HepG2 (cell line): ENCODE results near the gene TBX21. TPM values are rescaled to one million over a fixed set of nuclear protein-coding genes. Genes with fewer than 3 reads are reported as not detected.

Experiments used
- DMTF1 ChIP-seq: sonication (generic); formaldehyde crosslinking; IDR thresholded peaks from 2 replicates; pipeline ENCODE4 v1.4.0; 2020; ENCODE audit warnings: mild to moderate bottlenecking, missing genetic modification reagents
- JUN ChIP-seq: sonication (generic); formaldehyde crosslinking; IDR thresholded peaks from 2 replicates; pipeline ENCODE4 v1.4.0; 2020; ENCODE audit warnings: mild to moderate bottlenecking, missing genetic modification reagents
- KLF9 ChIP-seq: IDR thresholded peaks from 2 replicates; pipeline ENCODE4 v1.6.1; 2016; ENCODE audit warnings: low read depth
- NCOA1 ChIP-seq: sonication (generic); formaldehyde crosslinking; IDR thresholded peaks from 2 replicates; pipeline ENCODE4 v1.9.0; 2021; ENCODE audit warnings: missing genetic modification reagents
- POLR2A ChIP-seq, 2 experiments: IDR thresholded peaks; 2 replicates each; pipeline ENCODE4 v1.6.1; 2011; ENCODE audit warnings: low read depth in 2 of 2, low read length in 2 of 2, mild to moderate bottlenecking in 1 of 2, moderate library complexity in 1 of 2; ENCODE audit not compliant: insufficient read depth in 1 of 2
- RFXAP ChIP-seq: sonication (generic); formaldehyde crosslinking; IDR thresholded peaks from 2 replicates; pipeline ENCODE4 v1.4.0; 2020; ENCODE audit warnings: missing genetic modification reagents, borderline replicate concordance
- ZNF589 ChIP-seq: sonication (generic); formaldehyde crosslinking; conservative IDR thresholded peaks from 2 replicates; pipeline ENCODE4 v1.8.0; 2022; ENCODE audit warnings: mild to moderate bottlenecking, moderate library complexity, missing genetic modification reagents
- ZNF597 ChIP-seq: sonication (generic); formaldehyde crosslinking; IDR thresholded peaks from 2 replicates; pipeline ENCODE4 v1.5.0; 2020; ENCODE audit warnings: missing genetic modification reagents
- polyA plus RNA-seq, 8 experiments: library from polyadenylated mRNA; depleted of rRNA in 3 of 8; stranded (reverse) in 7 of 8; unstranded in 1 of 8; fragments of >200 nt; fragmentation: Illumina TruSeq in 4 of 8; extraction: Trizol in 4 of 8; gene quantifications; 2 replicates each; pipeline versions ENCODE4 v1.2.1 to v1.2.3, GENCODE V29; 2011 to 2016; ENCODE audit warnings: low read depth in 4 of 8, missing spikeins in 1 of 8, mixed read lengths in 1 of 8; ENCODE audit not compliant: insufficient read depth in 1 of 8
- total RNA-seq, 5 experiments: library from RNA; depleted of rRNA; stranded (reverse); fragments of >200 nt; fragmentation: Illumina TruSeq; extraction: Trizol; gene quantifications; 2 replicates each; pipeline ENCODE4 v1.2.3, GENCODE V29; 2016; ENCODE audit warnings: low read depth in 1 of 5
- TF ChIP-seq, protein P1 (sequence below): sonication (generic); formaldehyde crosslinking; IDR thresholded peaks from 2 replicates; pipeline ENCODE4 v1.4.0; 2020; ENCODE audit warnings: mild to moderate bottlenecking, missing genetic modification reagents, borderline replicate concordance
- TF ChIP-seq, protein P2 (sequence below): sonication (generic); formaldehyde crosslinking; IDR thresholded peaks from 2 replicates; pipeline ENCODE4 v1.4.0; 2020; ENCODE audit warnings: missing genetic modification reagents

Gene TBX21
- total and polyA plus RNA-seq, 2 of the 13 experiments (the other 11 are each of a cell fraction or from before 2014, with no cell fraction given), result not detected

DNA sequence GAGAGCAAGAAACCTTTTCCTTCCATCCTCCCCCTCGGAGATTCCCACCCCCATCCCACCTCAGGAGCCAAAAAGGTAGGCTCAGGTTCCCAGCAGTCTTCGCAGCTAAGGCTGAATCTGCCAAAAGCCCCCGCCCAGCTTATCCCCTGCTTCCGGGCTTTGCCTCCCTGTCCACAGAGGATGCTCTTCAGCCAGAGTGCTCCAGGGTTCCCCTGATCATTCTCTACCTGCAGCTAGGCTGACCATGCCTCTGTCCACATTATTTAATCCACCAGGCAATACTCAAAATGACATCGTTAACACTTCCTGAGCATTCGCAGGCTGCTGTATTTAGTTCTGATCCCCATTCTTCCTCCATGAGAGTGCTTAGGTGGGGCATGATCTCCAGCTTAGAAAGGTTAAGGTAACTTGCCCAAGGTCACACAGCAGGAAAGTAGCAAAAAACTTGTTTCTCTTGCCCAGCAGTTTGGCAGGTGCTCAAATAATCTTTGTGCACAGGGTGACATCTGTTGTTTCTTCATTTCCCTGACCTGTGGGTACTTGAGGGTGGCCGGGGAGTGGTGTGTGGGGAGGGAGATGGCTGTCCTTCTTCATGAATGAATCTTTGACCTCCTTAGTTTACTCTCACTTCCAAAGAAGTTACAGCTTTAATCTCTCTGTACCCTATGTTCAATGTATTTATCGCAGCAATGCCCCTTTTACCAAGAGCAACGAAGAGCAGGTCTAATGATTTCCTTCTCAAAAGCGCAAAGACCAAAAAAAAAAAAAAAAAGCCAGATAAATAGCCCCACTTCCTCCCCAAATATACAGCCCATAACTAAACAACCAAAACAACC lies 39.9 kb upstream of the TBX21 start (continued):
- TF ChIP-seq ZNF597, result no peak
- no peak for TF ChIP-seq RFXAP (CRISPR knock-in tag)
- no peak for TF ChIP-seq NCOA1 (CRISPR knock-in tag)
- TF ChIP-seq, protein P1, sequence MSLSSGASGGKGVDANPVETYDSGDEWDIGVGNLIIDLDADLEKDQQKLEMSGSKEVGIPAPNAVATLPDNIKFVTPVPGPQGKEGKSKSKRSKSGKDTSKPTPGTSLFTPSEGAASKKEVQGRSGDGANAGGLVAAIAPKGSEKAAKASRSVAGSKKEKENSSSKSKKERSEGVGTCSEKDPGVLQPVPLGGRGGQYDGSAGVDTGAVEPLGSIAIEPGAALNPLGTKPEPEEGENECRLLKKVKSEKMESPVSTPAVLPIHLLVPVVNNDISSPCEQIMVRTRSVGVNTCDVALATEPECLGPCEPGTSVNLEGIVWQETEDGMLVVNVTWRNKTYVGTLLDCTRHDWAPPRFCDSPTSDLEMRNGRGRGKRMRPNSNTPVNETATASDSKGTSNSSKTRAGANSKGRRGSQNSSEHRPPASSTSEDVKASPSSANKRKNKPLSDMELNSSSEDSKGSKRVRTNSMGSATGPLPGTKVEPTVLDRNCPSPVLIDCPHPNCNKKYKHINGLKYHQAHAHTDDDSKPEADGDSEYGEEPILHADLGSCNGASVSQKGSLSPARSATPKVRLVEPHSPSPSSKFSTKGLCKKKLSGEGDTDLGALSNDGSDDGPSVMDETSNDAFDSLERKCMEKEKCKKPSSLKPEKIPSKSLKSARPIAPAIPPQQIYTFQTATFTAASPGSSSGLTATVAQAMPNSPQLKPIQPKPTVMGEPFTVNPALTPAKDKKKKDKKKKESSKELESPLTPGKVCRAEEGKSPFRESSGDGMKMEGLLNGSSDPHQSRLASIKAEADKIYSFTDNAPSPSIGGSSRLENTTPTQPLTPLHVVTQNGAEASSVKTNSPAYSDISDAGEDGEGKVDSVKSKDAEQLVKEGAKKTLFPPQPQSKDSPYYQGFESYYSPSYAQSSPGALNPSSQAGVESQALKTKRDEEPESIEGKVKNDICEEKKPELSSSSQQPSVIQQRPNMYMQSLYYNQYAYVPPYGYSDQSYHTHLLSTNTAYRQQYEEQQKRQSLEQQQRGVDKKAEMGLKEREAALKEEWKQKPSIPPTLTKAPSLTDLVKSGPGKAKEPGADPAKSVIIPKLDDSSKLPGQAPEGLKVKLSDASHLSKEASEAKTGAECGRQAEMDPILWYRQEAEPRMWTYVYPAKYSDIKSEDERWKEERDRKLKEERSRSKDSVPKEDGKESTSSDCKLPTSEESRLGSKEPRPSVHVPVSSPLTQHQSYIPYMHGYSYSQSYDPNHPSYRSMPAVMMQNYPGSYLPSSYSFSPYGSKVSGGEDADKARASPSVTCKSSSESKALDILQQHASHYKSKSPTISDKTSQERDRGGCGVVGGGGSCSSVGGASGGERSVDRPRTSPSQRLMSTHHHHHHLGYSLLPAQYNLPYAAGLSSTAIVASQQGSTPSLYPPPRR (CRISPR knock-in tag), result no peak
- TF ChIP-seq ZNF589 (CRISPR knock-in tag), result 0 out of 2 replicates have a peak, but pooled peaks have one; percentile 43
- TF ChIP-seq, protein P2, sequence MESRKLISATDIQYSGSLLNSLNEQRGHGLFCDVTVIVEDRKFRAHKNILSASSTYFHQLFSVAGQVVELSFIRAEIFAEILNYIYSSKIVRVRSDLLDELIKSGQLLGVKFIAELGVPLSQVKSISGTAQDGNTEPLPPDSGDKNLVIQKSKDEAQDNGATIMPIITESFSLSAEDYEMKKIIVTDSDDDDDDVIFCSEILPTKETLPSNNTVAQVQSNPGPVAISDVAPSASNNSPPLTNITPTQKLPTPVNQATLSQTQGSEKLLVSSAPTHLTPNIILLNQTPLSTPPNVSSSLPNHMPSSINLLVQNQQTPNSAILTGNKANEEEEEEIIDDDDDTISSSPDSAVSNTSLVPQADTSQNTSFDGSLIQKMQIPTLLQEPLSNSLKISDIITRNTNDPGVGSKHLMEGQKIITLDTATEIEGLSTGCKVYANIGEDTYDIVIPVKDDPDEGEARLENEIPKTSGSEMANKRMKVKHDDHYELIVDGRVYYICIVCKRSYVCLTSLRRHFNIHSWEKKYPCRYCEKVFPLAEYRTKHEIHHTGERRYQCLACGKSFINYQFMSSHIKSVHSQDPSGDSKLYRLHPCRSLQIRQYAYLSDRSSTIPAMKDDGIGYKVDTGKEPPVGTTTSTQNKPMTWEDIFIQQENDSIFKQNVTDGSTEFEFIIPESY, result no peak
- TF ChIP-seq JUN (CRISPR knock-in tag), result no peak
- TF ChIP-seq KLF9 (CRISPR knock-in tag), result no peak
- no peak for TF ChIP-seq DMTF1 (CRISPR knock-in tag)
- TF ChIP-seq POLR2A (IDR thresholded peaks at IDR 0.05; ENCODE audit: insufficient read depth in 1 of 2, low read depth in 2 of 2, low read length in 2 of 2), result no peak
